Neural cell (in vitro differentiated cells): ENCODE data around the gene TSNAXIP1. TPM values are rescaled to one million over a fixed set of nuclear protein-coding genes. Genes with fewer than 3 reads are reported as not detected.

Experiments
- H2AFZ ChIP-seq: fragments of 200-600, 300-800 bp; sonication (generic), shearing (Covaris generic); 2 replicates; pipeline ENCODE4 v1.6.0; 2014; ENCODE audit warnings: low read depth, mild to moderate bottlenecking, antibody characterized with exemption, low read length, moderate library complexity
- H3F3A ChIP-seq: fragments of 200-600 bp; shearing (Covaris generic); 2 replicates; pipeline ENCODE4 v1.6.1; 2016; ENCODE audit warnings: mild to moderate bottlenecking, moderate library complexity, mixed read lengths, antibody characterized with exemption, low read length; ENCODE audit not compliant: insufficient read depth, poor library complexity, severe bottlenecking
- H3K27ac ChIP-seq: fragments of 200-600, 300-800 bp; sonication (generic), shearing (Covaris generic); 2 replicates; pipeline ENCODE4 v1.5.1; 2014; ENCODE audit warnings: mild to moderate bottlenecking, low read length, moderate library complexity
- H3K27me3 ChIP-seq: fragments of 300-800, 200-600 bp; sonication (generic), shearing (Covaris generic); 2 replicates; pipeline ENCODE4 v1.6.0; 2014; ENCODE audit warnings: mild to moderate bottlenecking, low read depth, low read length, moderate library complexity; ENCODE audit not compliant: insufficient read depth
- H3K36me3 ChIP-seq: fragments of 300-800, 200-600 bp; sonication (generic), shearing (Covaris generic); 2 replicates; pipeline ENCODE4 v1.5.1; 2014; ENCODE audit warnings: mild to moderate bottlenecking, antibody characterized with exemption, low read length, moderate library complexity; ENCODE audit not compliant: insufficient read depth
- H3K4me2 ChIP-seq: fragments of 300-800, 200-600 bp; sonication (generic), shearing (Covaris generic); 2 replicates; pipeline ENCODE4 v1.6.0; 2014; ENCODE audit warnings: mild to moderate bottlenecking, low read length
- H3K4me3 ChIP-seq: fragments of 300-800, 200-600 bp; sonication (generic), shearing (Covaris generic); 2 replicates; pipeline ENCODE4 v1.5.1; 2014; ENCODE audit warnings: mild to moderate bottlenecking, low read length, moderate library complexity
- H3K79me2 ChIP-seq: fragments of 200-600 bp; shearing (Covaris generic); replicated peaks from 2 replicates; pipeline ENCODE4 v1.6.0; 2014; ENCODE audit warnings: mild to moderate bottlenecking, low read length, moderate library complexity; ENCODE audit not compliant: insufficient read depth
- H3K9ac ChIP-seq: fragments of 300-800, 200-600 bp; sonication (generic), shearing (Covaris generic); 2 replicates; pipeline ENCODE4 v1.6.1; 2016; ENCODE audit warnings: mild to moderate bottlenecking, low read length, mixed read lengths
- H3K9me2 ChIP-seq: fragments of 200-600 bp; shearing (Covaris generic); 2 replicates; pipeline ENCODE4 v1.6.1; 2016; ENCODE audit warnings: mild to moderate bottlenecking, low read length, mixed read lengths; ENCODE audit not compliant: insufficient read depth
- H3K9me3 ChIP-seq: fragments of 200-600, 300-800 bp; sonication (generic), shearing (Covaris generic); 2 replicates; pipeline ENCODE4 v1.6.1; 2016; ENCODE audit warnings: mild to moderate bottlenecking, mixed run types, low read length, moderate library complexity, mixed read lengths
- H4K20me1 ChIP-seq: fragments of 200-600 bp; shearing (Covaris generic); 2 replicates; pipeline ENCODE4 v1.6.1; 2016; ENCODE audit warnings: mild to moderate bottlenecking, mixed run types; ENCODE audit not compliant: insufficient read depth
- CTCF ChIP-seq: fragments of 450-650 bp; IDR thresholded peaks from 2 replicates; pipeline ENCODE4 v1.5.1; 2014; ENCODE audit warnings: antibody characterized with exemption, mild to moderate bottlenecking, moderate library complexity; ENCODE audit not compliant: poor library complexity, severe bottlenecking
- EP300 ChIP-seq: fragments of 450-650 bp; conservative IDR thresholded peaks from 2 replicates; pipeline ENCODE4 v1.6.1; 2014; ENCODE audit warnings: antibody characterized with exemption, mild to moderate bottlenecking, moderate library complexity; ENCODE audit not compliant: poor library complexity, severe bottlenecking
- MXI1 ChIP-seq: fragments of 450-650 bp; conservative IDR thresholded peaks from 2 replicates; pipeline ENCODE4 v1.6.1; 2014; ENCODE audit warnings: antibody characterized with exemption, mild to moderate bottlenecking; ENCODE audit not compliant: poor library complexity, severe bottlenecking
- POLR2AphosphoS5 ChIP-seq: IDR thresholded peaks from 2 replicates; pipeline ENCODE4 v1.6.1; 2012
- RAD21 ChIP-seq: fragments of 450-650 bp; conservative IDR thresholded peaks from 2 replicates; pipeline ENCODE4 v1.6.1; 2014; ENCODE audit warnings: antibody characterized with exemption, mild to moderate bottlenecking, moderate library complexity
- REST ChIP-seq: IDR thresholded peaks from 2 replicates; pipeline ENCODE4 v1.6.1; 2012; ENCODE audit warnings: borderline replicate concordance
- SMC3 ChIP-seq: fragments of 450-650 bp; conservative IDR thresholded peaks from 2 replicates; pipeline ENCODE4 v1.6.1; 2014; ENCODE audit warnings: antibody characterized with exemption, mild to moderate bottlenecking, moderate library complexity; ENCODE audit not compliant: poor library complexity
- polyA plus RNA-seq: library from polyadenylated mRNA; depleted of rRNA; stranded (reverse); fragments of >200 nt; gene quantifications from 2 replicates; pipeline ENCODE4 v1.2.3, GENCODE V29; 2014

Gene TSNAXIP1
- polyA plus RNA-seq, 1 donor from 2014 or later: 31.0 TPM

GRCh38 chr16:67860589-67861398, 54.1 kb downstream of the TSNAXIP1 start:
- Histone ChIP-seq H3K9ac (no peak overlapping the region), H2AFZ (no peak overlapping the region), H3K79me2 (peaks cover 42% of the 10 kb centered on the region), H3F3A (no peaks in the 10 kb centered on the region), H4K20me1 (no peaks in the 10 kb centered on the region), H3K4me3 (no peak overlapping the region), H3K36me3 (no peaks in the 10 kb centered on the region), H3K27ac (no peak overlapping the region), H3K9me2 (no peaks in the 10 kb centered on the region), H3K4me2 (no peak overlapping the region), H3K27me3 (no peaks in the 10 kb centered on the region), H3K9me3 (no peaks in the 10 kb centered on the region)
- no peak for TF ChIP-seq CTCF
- no peak for TF ChIP-seq POLR2AphosphoS5
- TF ChIP-seq SMC3: no peak

GRCh38 chr16:67861877-67862276, 55.2 kb downstream of the TSNAXIP1 start:
- Histone ChIP-seq H3K9ac (no peak overlapping the region), H2AFZ (no peak overlapping the region), H3F3A (no peaks in the 10 kb centered on the region), H3K27me3 (no peaks in the 10 kb centered on the region), H3K4me3 (no peak overlapping the region), H4K20me1 (no peaks in the 10 kb centered on the region), H3K4me2 (no peak overlapping the region), H3K36me3 (no peaks in the 10 kb centered on the region), H3K9me2 (no peaks in the 10 kb centered on the region), H3K27ac (no peak overlapping the region), H3K9me3 (no peaks in the 10 kb centered on the region), H3K79me2 (peaks cover 35% of the 10 kb centered on the region)
- no peak for TF ChIP-seq REST
- no peak for TF ChIP-seq POLR2AphosphoS5
- no peak for TF ChIP-seq SMC3
- no peak for TF ChIP-seq MXI1
- no peak for TF ChIP-seq CTCF
- no peak for TF ChIP-seq RAD21
- TF ChIP-seq EP300: no peak
